MM.1S (cell line): ENCODE measurements around the gene PKP4.

Experiments used
- CTCF ChIP-seq: fragments of 300-600 bp; sonication (generic); IDR thresholded peaks from 2 replicates; pipeline ENCODE4 v1.5.1; 2016; ENCODE audit warnings: antibody characterized with exemption, low read length, mixed read lengths
- EZH2 ChIP-seq: fragments of 300-600 bp; sonication (generic); optimal IDR thresholded peaks from 2 replicates; pipeline ENCODE3; 2017; ENCODE audit warnings: low read depth, mild to moderate bottlenecking, antibody characterized with exemption, low read length, mixed read lengths
- EZH2phosphoT487 ChIP-seq: fragments of 300-600 bp; sonication (generic); IDR thresholded peaks from 2 replicates; pipeline ENCODE4 v1.6.1; 2018; ENCODE audit warnings: antibody characterized with exemption, low read length

- TF ChIP-seq CTCF, result no peak
- TF ChIP-seq EZH2, result no peak
- no peak for TF ChIP-seq EZH2phosphoT487
Observed at GRCh38 chr2:158688721-158689120, 232.0 kb downstream of the PKP4 start.
